HAP-1 (cell line): Measurements from ENCODE around the gene DPP6.

ENCODE experiments used
- DNase-seq, 2 experiments: peaks; one replicate each; pipeline ENCODE4 v3.0.0-alpha.2; 2016 to 2020; ENCODE audit warnings: low spot score in 2 of 2
- H3K27me3 ChIP-seq: fragments of 250-450 bp; sonication (Bioruptor Pico); 2 replicates; pipeline ENCODE4 v1.5.1; 2020; ENCODE audit warnings: low read depth, mild to moderate bottlenecking, moderate library complexity
- H3K36me3 ChIP-seq: fragments of 250-450 bp; sonication (Bioruptor Pico); replicated peaks from 2 replicates; pipeline ENCODE4 v1.5.1; 2020; ENCODE audit warnings: mild to moderate bottlenecking
- H3K4me1 ChIP-seq: fragments of 250-450 bp; sonication (Bioruptor Pico); 2 replicates; pipeline ENCODE4 v1.5.1; 2020; ENCODE audit warnings: mild to moderate bottlenecking
- H3K4me3 ChIP-seq: fragments of 250-450 bp; sonication (Bioruptor Pico); 2 replicates; pipeline ENCODE4 v1.5.1; 2020; ENCODE audit warnings: mild to moderate bottlenecking, moderate library complexity
- H3K9me3 ChIP-seq: fragments of 250-450 bp; sonication (Bioruptor Pico); 2 replicates; pipeline ENCODE4 v1.5.1; 2020; ENCODE audit warnings: mild to moderate bottlenecking, moderate library complexity
- in situ Hi-C: fragments of 300-500 bp; cut with MboI; formaldehyde crosslinking; loops from 3 replicates; pipeline ENCODE4 v1.14.3; 2020; ENCODE audit warnings: low sequenced_read_pairs, inconsistent platforms, mixed read lengths

Gene DPP6

GRCh38 chr7:154684666-154685563, 632.7 kb downstream of the DPP6 start:
- Histone ChIP-seq H3K4me1 (no peaks in the 10 kb centered on the region), H3K36me3 (no peaks in the 10 kb centered on the region), H3K27me3 (no peaks in the 10 kb centered on the region), H3K4me3 (no peak overlapping the region), H3K9me3 (no peaks in the 10 kb centered on the region)
- DNase-seq = no peak
- in situ Hi-C loops = no loop called here

- H3K4me1 ChIP-seq = no peaks in the 10 kb centered on the region
- no peaks in the 10 kb centered on the region for H3K36me3 ChIP-seq
- H3K27me3 ChIP-seq = no peaks in the 10 kb centered on the region
- H3K4me3 ChIP-seq = no peak overlapping the region
- no peaks in the 10 kb centered on the region for H3K9me3 ChIP-seq
- in situ Hi-C loops = no loop called here
- no peak for DNase-seq
These were observed 633.3 kb downstream of the DPP6 start for GRCh38 chr7:154685564-154685901.

GRCh38 chr7:154686305-154686704, 634.1 kb downstream of the DPP6 start:
- Histone ChIP-seq H3K4me3 (no peak overlapping the region), H3K9me3 (no peaks in the 10 kb centered on the region), H3K27me3 (no peaks in the 10 kb centered on the region), H3K36me3 (no peaks in the 10 kb centered on the region), H3K4me1 (no peaks in the 10 kb centered on the region)
- in situ Hi-C loops = no loop called here
- DNase-seq = no peak

- H3K27me3 ChIP-seq = no peaks in the 10 kb centered on the region
- no peaks in the 10 kb centered on the region for H3K36me3 ChIP-seq
- no peaks in the 10 kb centered on the region for H3K9me3 ChIP-seq
- H3K4me1 ChIP-seq = no peaks in the 10 kb centered on the region
- H3K4me3 ChIP-seq = no peak overlapping the region
- in situ Hi-C loops = no loop called here
- DNase-seq = no peak
These were observed 636.8 kb downstream of the DPP6 start for GRCh38 chr7:154688952-154689351.

- no peaks in the 10 kb centered on the region for H3K27me3 ChIP-seq
- in situ Hi-C loops = no loop called here
- no peak for DNase-seq
- no peak overlapping the region for H3K4me3 ChIP-seq
- H3K36me3 ChIP-seq = no peaks in the 10 kb centered on the region
- no peaks in the 10 kb centered on the region for H3K4me1 ChIP-seq
- H3K9me3 ChIP-seq = no peaks in the 10 kb centered on the region
These were observed 638.2 kb downstream of the DPP6 start for GRCh38 chr7:154690411-154690810.

GRCh38 chr7:154693661-154694060, 641.5 kb downstream of the DPP6 start:
- DNase-seq = no peak
- H3K27me3 ChIP-seq = no peaks in the 10 kb centered on the region
- in situ Hi-C loops = no loop called here
- H3K4me3 ChIP-seq = no peak overlapping the region
- H3K9me3 ChIP-seq = no peaks in the 10 kb centered on the region
- no peaks in the 10 kb centered on the region for H3K4me1 ChIP-seq
- H3K36me3 ChIP-seq = no peaks in the 10 kb centered on the region

GRCh38 chr7:154695836-154696235, 643.6 kb downstream of the DPP6 start:
- no peaks in the 10 kb centered on the region for H3K9me3 ChIP-seq
- in situ Hi-C loops = no loop called here

GRCh38 chr7:154696556-154696955, 644.4 kb downstream of the DPP6 start:
- H3K9me3 ChIP-seq = no peaks in the 10 kb centered on the region
- no peaks in the 10 kb centered on the region for H3K36me3 ChIP-seq
- DNase-seq = no peak
- no peak overlapping the region for H3K4me3 ChIP-seq
- no peaks in the 10 kb centered on the region for H3K27me3 ChIP-seq
- no peaks in the 10 kb centered on the region for H3K4me1 ChIP-seq
- in situ Hi-C loops = no loop called here

More at GRCh38 chr7:154695836-154696235, 643.6 kb downstream of the DPP6 start:
- Histone ChIP-seq H3K4me3 (no peak overlapping the region), H3K36me3 (no peaks in the 10 kb centered on the region), H3K27me3 (no peaks in the 10 kb centered on the region), H3K4me1 (no peaks in the 10 kb centered on the region)
- DNase-seq = no peak

- Histone ChIP-seq H3K9me3 (no peaks in the 10 kb centered on the region), H3K4me3 (no peak overlapping the region), H3K27me3 (no peaks in the 10 kb centered on the region), H3K4me1 (no peaks in the 10 kb centered on the region), H3K36me3 (no peaks in the 10 kb centered on the region)
- DNase-seq = no peak
- in situ Hi-C loops = no loop called here
These were observed 646.6 kb downstream of the DPP6 start for GRCh38 chr7:154698726-154699291.

GRCh38 chr7:154699417-154699816, 647.2 kb downstream of the DPP6 start:
- no peaks in the 10 kb centered on the region for H3K27me3 ChIP-seq
- in situ Hi-C loops = no loop called here
- H3K9me3 ChIP-seq = no peaks in the 10 kb centered on the region
- H3K4me1 ChIP-seq = no peaks in the 10 kb centered on the region
- DNase-seq = no peak
- no peak overlapping the region for H3K4me3 ChIP-seq
- H3K36me3 ChIP-seq = no peaks in the 10 kb centered on the region

GRCh38 chr7:154709840-154710520, 657.8 kb downstream of the DPP6 start:
- in situ Hi-C loops = no loop called here
- H3K4me3 ChIP-seq = no peak overlapping the region
- DNase-seq = no peak

GRCh38 chr7:154720016-154720415, 667.8 kb downstream of the DPP6 start:
- in situ Hi-C loops = no loop called here
- Histone ChIP-seq H3K4me3 (no peak overlapping the region), H3K27me3 (no peaks in the 10 kb centered on the region), H3K9me3 (no peaks in the 10 kb centered on the region), H3K36me3 (no peaks in the 10 kb centered on the region), H3K4me1 (no peaks in the 10 kb centered on the region)
- no peak for DNase-seq

More at GRCh38 chr7:154709840-154710520, 657.8 kb downstream of the DPP6 start:
- Histone ChIP-seq H3K4me1 (no peaks in the 10 kb centered on the region), H3K9me3 (no peaks in the 10 kb centered on the region), H3K27me3 (no peaks in the 10 kb centered on the region), H3K36me3 (no peaks in the 10 kb centered on the region)

GRCh38 chr7:154721086-154721485, 668.9 kb downstream of the DPP6 start:
- Histone ChIP-seq H3K36me3 (no peaks in the 10 kb centered on the region), H3K9me3 (no peaks in the 10 kb centered on the region), H3K4me3 (no peak overlapping the region), H3K4me1 (no peaks in the 10 kb centered on the region), H3K27me3 (no peaks in the 10 kb centered on the region)
- in situ Hi-C loops = no loop called here
- no peak for DNase-seq

GRCh38 chr7:154726368-154726767, 674.2 kb downstream of the DPP6 start:
- in situ Hi-C loops = no loop called here
- no peak for DNase-seq
- Histone ChIP-seq H3K27me3 (no peaks in the 10 kb centered on the region), H3K36me3 (no peaks in the 10 kb centered on the region), H3K9me3 (no peaks in the 10 kb centered on the region), H3K4me1 (no peaks in the 10 kb centered on the region), H3K4me3 (no peak overlapping the region)
